Neural progenitor cell (in vitro differentiated cells): ENCODE measurements around the gene HK1. TPM values are rescaled to one million over a fixed set of nuclear protein-coding genes. Genes with fewer than 3 reads are reported as not detected.

ENCODE experiments used
- DNase-seq: peaks from one replicate; pipeline ENCODE4 v3.0.0-alpha.2; 2016; ENCODE audit warnings: low spot score
- H2AFZ ChIP-seq: fragments of 200-600 bp; sonication (generic); replicated peaks from 2 replicates; pipeline ENCODE4 v1.6.1; 2016; ENCODE audit warnings: antibody characterized with exemption
- H3F3A ChIP-seq: fragments of 200-600 bp; sonication (generic); 2 replicates; pipeline ENCODE4 v1.6.1; 2016; ENCODE audit warnings: antibody characterized with exemption, low read depth
- H3K27ac ChIP-seq: fragments of 200-600 bp; sonication (generic); 2 replicates; pipeline ENCODE4 v1.5.1; 2016; ENCODE audit warnings: mild to moderate bottlenecking
- H3K27me3 ChIP-seq: fragments of 200-600 bp; sonication (generic); 2 replicates; pipeline ENCODE4 v1.6.1; 2016; ENCODE audit warnings: mild to moderate bottlenecking, moderate library complexity
- H3K36me3 ChIP-seq: fragments of 200-600 bp; sonication (generic); 2 replicates; pipeline ENCODE4 v1.5.1; 2016
- H3K4me1 ChIP-seq: fragments of 200-600 bp; sonication (generic); 2 replicates; pipeline ENCODE4 v1.6.1; 2016; ENCODE audit warnings: mixed run types
- H3K4me2 ChIP-seq: fragments of 200-600 bp; sonication (generic); 2 replicates; pipeline ENCODE4 v1.6.1; 2016
- H3K4me3 ChIP-seq: fragments of 200-600 bp; sonication (generic); 2 replicates; pipeline ENCODE4 v1.5.1; 2016
- H3K79me2 ChIP-seq: fragments of 200-600 bp; sonication (generic); 2 replicates; pipeline ENCODE4 v1.6.1; 2016; ENCODE audit warnings: low read depth
- H3K9ac ChIP-seq: fragments of 200-600 bp; sonication (generic); 2 replicates; pipeline ENCODE4 v1.6.1; 2016
- H3K9me3 ChIP-seq: fragments of 200-600 bp; sonication (generic); 2 replicates; pipeline ENCODE4 v1.5.1; 2016; ENCODE audit warnings: low read depth
- H4K20me1 ChIP-seq: fragments of 200-600 bp; sonication (generic); 2 replicates; pipeline ENCODE4 v1.6.1; 2016; ENCODE audit warnings: low read depth
- H3K27ac Mint-ChIP-seq: 3 replicates; pipeline ENCODE4 v1.8.0; 2021; ENCODE audit warnings: mixed read lengths
- H3K27me3 Mint-ChIP-seq: 2 replicates; pipeline ENCODE4 v1.8.0; 2022; ENCODE audit warnings: low read depth, mild to moderate bottlenecking, inconsistent platforms, moderate library complexity, mixed read lengths; ENCODE audit not compliant: insufficient read depth
- H3K36me3 Mint-ChIP-seq: 3 replicates; pipeline ENCODE4 v1.8.0; 2021; ENCODE audit warnings: mixed read lengths
- H3K4me1 Mint-ChIP-seq: 3 replicates; pipeline ENCODE4 v1.8.0; 2021; ENCODE audit warnings: mixed read lengths
- H3K4me3 Mint-ChIP-seq: 3 replicates; pipeline ENCODE4 v1.8.0; 2021; ENCODE audit warnings: mild to moderate bottlenecking, moderate library complexity, mixed read lengths
- H3K9me3 Mint-ChIP-seq: 3 replicates; pipeline ENCODE4 v1.8.0; 2020; ENCODE audit warnings: mixed read lengths
- CTCF ChIP-seq: fragments of 200-600 bp; sonication (generic); IDR thresholded peaks from 2 replicates; pipeline ENCODE4 v1.5.1; 2017; ENCODE audit warnings: antibody characterized with exemption, mild to moderate bottlenecking
- EZH2 ChIP-seq: fragments of 200-600 bp; sonication (generic); IDR thresholded peaks from 2 replicates; pipeline ENCODE4 v1.6.1; 2017; ENCODE audit warnings: antibody characterized with exemption, mild to moderate bottlenecking, moderate library complexity
- EZH2phosphoT487 ChIP-seq: fragments of 200-600 bp; sonication (generic); IDR thresholded peaks from 2 replicates; pipeline ENCODE4 v1.6.1; 2017; ENCODE audit warnings: antibody characterized with exemption
- total RNA-seq: library from RNA; depleted of rRNA; stranded (reverse); fragments of >200 nt; gene quantifications from 2 replicates; pipeline ENCODE4 v1.2.3, GENCODE V29; 2015; ENCODE audit warnings: low replicate concordance

HK1 gene
- total RNA-seq, 1 donor from 2014 or later: 30.1 TPM

GRCh38 chr10:69374931-69375306 is 96.6 kb downstream of the HK1 start:
- no peak overlapping the region for H3K27ac Mint-ChIP-seq
- no peaks in the 10 kb centered on the region for H3K9me3 ChIP-seq
- no peak for TF ChIP-seq EZH2
- H3K36me3 ChIP-seq: no peaks in the 10 kb centered on the region
- no peak overlapping the region for H2AFZ ChIP-seq
- peaks cover 7% of the 10 kb centered on the region for H3K27me3 Mint-ChIP-seq
- H3K4me3 ChIP-seq: no peak overlapping the region
- no peaks in the 10 kb centered on the region for H4K20me1 ChIP-seq
- H3K9me3 Mint-ChIP-seq: no peaks in the 10 kb centered on the region
- no peaks in the 10 kb centered on the region for H3K27me3 ChIP-seq
- no peaks in the 10 kb centered on the region for H3K79me2 ChIP-seq
- DNase-seq: no peak
- peaks cover 5% of the 10 kb centered on the region for H3K4me1 Mint-ChIP-seq
- no peak overlapping the region for H3K4me2 ChIP-seq
- no peak overlapping the region for H3K9ac ChIP-seq
- no peak overlapping the region for H3K4me3 Mint-ChIP-seq
- peaks cover 17% of the 10 kb centered on the region for H3K36me3 Mint-ChIP-seq
- peaks cover 4% of the 10 kb centered on the region for H3F3A ChIP-seq
- H3K4me1 ChIP-seq: peaks cover 9% of the 10 kb centered on the region
- no peak overlapping the region for H3K27ac ChIP-seq

- no peak overlapping the region for H3K27ac Mint-ChIP-seq
- peaks cover 7% of the 10 kb centered on the region for H3K27me3 Mint-ChIP-seq
- Histone ChIP-seq H3K27me3 (no peaks in the 10 kb centered on the region), H3K36me3 (no peaks in the 10 kb centered on the region), H3K4me2 (peak overlapping the region; percentile 60), H3K4me3 (no peak overlapping the region), H3K9me3 (no peaks in the 10 kb centered on the region), H3F3A (peaks cover 4% of the 10 kb centered on the region), H2AFZ (no peak overlapping the region), H3K4me1 (peaks cover 9% of the 10 kb centered on the region), H4K20me1 (no peaks in the 10 kb centered on the region), H3K27ac (no peak overlapping the region), H3K9ac (no peak overlapping the region), H3K79me2 (no peaks in the 10 kb centered on the region)
- H3K36me3 Mint-ChIP-seq: peaks cover 16% of the 10 kb centered on the region
- peaks cover 5% of the 10 kb centered on the region for H3K4me1 Mint-ChIP-seq
- TF ChIP-seq EZH2: no peak
- TF ChIP-seq CTCF: no peak
- no peak for TF ChIP-seq EZH2phosphoT487
- DNase-seq: peak; percentile 87
- H3K4me3 Mint-ChIP-seq: no peak overlapping the region
- no peaks in the 10 kb centered on the region for H3K9me3 Mint-ChIP-seq
Observed at GRCh38 chr10:69375307-69376151, 97.2 kb downstream of the HK1 start.

GRCh38 chr10:69376662-69377061 is 98.4 kb downstream of the HK1 start:
- peaks cover 9% of the 10 kb centered on the region for H3K4me1 ChIP-seq
- Mint-ChIP-seq H3K36me3 (peaks cover 12% of the 10 kb centered on the region), H3K9me3 (no peaks in the 10 kb centered on the region), H3K27ac (no peak overlapping the region), H3K4me3 (no peak overlapping the region), H3K4me1 (peaks cover 5% of the 10 kb centered on the region), H3K27me3 (peaks cover 7% of the 10 kb centered on the region)
- H3K4me3 ChIP-seq: no peak overlapping the region
- H2AFZ ChIP-seq: no peak overlapping the region
- H3K4me2 ChIP-seq: no peak overlapping the region
- peaks cover 4% of the 10 kb centered on the region for H3F3A ChIP-seq
- DNase-seq: no peak
- no peaks in the 10 kb centered on the region for H3K36me3 ChIP-seq
- no peak overlapping the region for H3K27ac ChIP-seq
- no peaks in the 10 kb centered on the region for H3K9me3 ChIP-seq
- no peak overlapping the region for H3K9ac ChIP-seq
- no peaks in the 10 kb centered on the region for H3K79me2 ChIP-seq
- no peaks in the 10 kb centered on the region for H4K20me1 ChIP-seq
- H3K27me3 ChIP-seq: no peaks in the 10 kb centered on the region
- TF ChIP-seq EZH2: no peak
- no peak for TF ChIP-seq EZH2phosphoT487

DNA sequence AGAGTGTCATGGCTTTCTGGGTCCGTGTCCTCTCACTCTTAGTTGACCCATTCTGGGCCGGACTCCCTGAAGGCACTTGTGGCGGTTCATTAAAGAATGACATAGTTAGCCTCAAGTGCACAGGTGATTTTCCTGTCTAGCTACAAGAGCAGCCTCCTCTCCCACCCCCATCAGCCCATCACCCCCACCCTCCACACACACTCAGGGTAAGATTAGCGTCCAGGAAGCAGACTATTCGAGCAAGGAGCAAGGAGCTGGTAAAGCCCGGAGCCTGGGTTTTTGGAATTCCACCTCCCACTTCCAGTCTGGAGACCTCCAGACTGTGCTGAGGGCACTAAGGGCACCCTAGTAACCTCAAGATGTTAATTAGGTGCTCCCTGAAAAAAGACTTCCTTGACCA is 98.9 kb downstream of the HK1 start:
- no peaks in the 10 kb centered on the region for H4K20me1 ChIP-seq

More for the DNA sequence above, 98.9 kb downstream of the HK1 start:
- Mint-ChIP-seq H3K27me3 (peaks cover 7% of the 10 kb centered on the region), H3K9me3 (no peaks in the 10 kb centered on the region), H3K4me1 (peaks cover 5% of the 10 kb centered on the region), H3K27ac (no peak overlapping the region), H3K36me3 (peaks cover 12% of the 10 kb centered on the region), H3K4me3 (no peak overlapping the region)
- no peak for DNase-seq
- Histone ChIP-seq H3K27me3 (no peaks in the 10 kb centered on the region), H3K9ac (no peak overlapping the region), H3K9me3 (no peaks in the 10 kb centered on the region), H3K4me2 (no peak overlapping the region), H3K79me2 (no peaks in the 10 kb centered on the region), H3K36me3 (no peaks in the 10 kb centered on the region), H3K4me1 (peaks cover 9% of the 10 kb centered on the region), H3K27ac (no peak overlapping the region), H3K4me3 (no peak overlapping the region), H2AFZ (no peak overlapping the region), H3F3A (peaks cover 4% of the 10 kb centered on the region)
- TF ChIP-seq EZH2 (no peak), CTCF (no peak), EZH2phosphoT487 (no peak)
